Measurements from ENCODE around the gene AQP6.

DNA sequence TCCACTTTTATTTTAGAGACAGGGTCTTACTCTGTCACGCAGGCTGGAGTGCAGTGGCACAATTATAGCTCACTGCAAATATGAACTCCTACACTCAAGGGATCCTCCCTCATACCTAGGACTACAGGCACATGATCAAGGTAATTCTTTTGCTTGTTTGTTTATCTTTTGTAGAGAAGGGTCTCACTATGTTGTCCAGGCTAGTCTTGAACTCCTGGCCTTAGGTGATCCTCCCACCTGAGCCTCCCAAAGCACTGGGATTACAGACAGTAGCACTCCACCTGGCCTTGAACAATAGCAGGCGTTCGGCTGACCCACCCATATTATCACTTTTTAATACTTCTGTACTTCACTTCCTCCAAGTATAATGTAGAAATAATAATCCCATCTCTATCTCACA is 53.9 kb downstream of the AQP6 start:
- TF ChIP-seq, protein P1, sequence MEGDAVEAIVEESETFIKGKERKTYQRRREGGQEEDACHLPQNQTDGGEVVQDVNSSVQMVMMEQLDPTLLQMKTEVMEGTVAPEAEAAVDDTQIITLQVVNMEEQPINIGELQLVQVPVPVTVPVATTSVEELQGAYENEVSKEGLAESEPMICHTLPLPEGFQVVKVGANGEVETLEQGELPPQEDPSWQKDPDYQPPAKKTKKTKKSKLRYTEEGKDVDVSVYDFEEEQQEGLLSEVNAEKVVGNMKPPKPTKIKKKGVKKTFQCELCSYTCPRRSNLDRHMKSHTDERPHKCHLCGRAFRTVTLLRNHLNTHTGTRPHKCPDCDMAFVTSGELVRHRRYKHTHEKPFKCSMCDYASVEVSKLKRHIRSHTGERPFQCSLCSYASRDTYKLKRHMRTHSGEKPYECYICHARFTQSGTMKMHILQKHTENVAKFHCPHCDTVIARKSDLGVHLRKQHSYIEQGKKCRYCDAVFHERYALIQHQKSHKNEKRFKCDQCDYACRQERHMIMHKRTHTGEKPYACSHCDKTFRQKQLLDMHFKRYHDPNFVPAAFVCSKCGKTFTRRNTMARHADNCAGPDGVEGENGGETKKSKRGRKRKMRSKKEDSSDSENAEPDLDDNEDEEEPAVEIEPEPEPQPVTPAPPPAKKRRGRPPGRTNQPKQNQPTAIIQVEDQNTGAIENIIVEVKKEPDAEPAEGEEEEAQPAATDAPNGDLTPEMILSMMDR (IDR thresholded peaks at IDR 0.05) = no peak
- TF ChIP-seq POLR2A (IDR thresholded peaks at IDR 0.05) = no peak
